Right lobe of liver (tissue), 6 donors: ENCODE results near the gene BBS1. TPM values are rescaled to one million over a fixed set of nuclear protein-coding genes. Genes with fewer than 3 reads are reported as not detected.
"Not testable (repeated sequence)": the region's sequence is repeated elsewhere in the genome, so short reads cannot be mapped to it uniquely, and the experiment has no call there.

Experiments used
- ATAC-seq, 4 donors: fragments of 200-7000 bp; cut with Tn5 transposase; one replicate each; pipeline ENCODE4 v1.9.1; 2020; ENCODE audit warnings: mild to moderate bottlenecking in 4 of 4, moderate library complexity in 4 of 4
- DNase-seq, 3 donors: peaks; one replicate each; pipeline ENCODE4 v3.0.0-alpha.2; 2020
- H3K27ac ChIP-seq, 3 donors: fragments of 200-600 bp; one replicate each; pipeline ENCODE4 v1.8.0; 2022
- H3K27me3 ChIP-seq, 2 donors: fragments of 200-600 bp; one replicate each; pipeline ENCODE4 v1.8.0; 2022
- H3K36me3 ChIP-seq, 4 donors: fragments of 200-600 bp; sonication (generic) in 1 of 4; one replicate each; pipeline versions ENCODE4 v1.5.1 to v1.8.0; 2017 to 2022; ENCODE audit warnings: control low read depth in 1 of 4
- H3K4me1 ChIP-seq, 4 donors: fragments of 200-600 bp; sonication (generic) in 1 of 4; one replicate each; pipeline versions ENCODE4 v1.5.1 to v1.8.0; 2017 to 2022; ENCODE audit warnings: control low read depth in 1 of 4
- H3K4me3 ChIP-seq, 3 donors: fragments of 200-600 bp; one replicate each; pipeline ENCODE4 v1.8.0; 2022
- H3K9me3 ChIP-seq, 4 donors: fragments of 200-600 bp; sonication (generic) in 1 of 4; one replicate each; pipeline versions ENCODE4 v1.5.1 to v1.8.0; 2017 to 2022; ENCODE audit warnings: control low read depth in 1 of 4
- CTCF ChIP-seq, 4 donors: fragments of 200-600 bp in 3 of 4; fragments of 450-650 bp in 1 of 4; IDR thresholded peaks; one replicate each; pipeline versions ENCODE4 v1.5.1 to v1.8.0; 2016 to 2022; ENCODE audit warnings: antibody characterized with exemption in 4 of 4, mild to moderate bottlenecking in 2 of 4
- POLR2A ChIP-seq: fragments of 450-650 bp; IDR thresholded peaks from one replicate; pipeline ENCODE4 v1.6.1; 2017; ENCODE audit warnings: antibody characterized with exemption, mild to moderate bottlenecking
- WGBS: methylation state at CpG from one replicate; pipeline ENCODE4 v1.1.6; 2018; ENCODE audit warnings: low coverage, low lambda C conversion rate; ENCODE audit not compliant: insufficient coverage; ENCODE audit errors: missing lambda C conversion rate; 5-methylcytosine and 5-hydroxymethylcytosine counted together
- intact Hi-C, 2 donors: fragments of 100-400 bp; cut with DNase I; formaldehyde crosslinking; loops; one replicate each; pipeline versions ENCODE4 v1.11.2 to v1.14.1; 2022
- total RNA-seq, 6 experiments: library from RNA; depleted of rRNA in 2 of 6; stranded (reverse); fragments of >200 nt in 2 of 6; fragmentation: NEBNext Ultra II Directional in 3 of 6; extraction: Animal tissue kit (Norgen Biotek cat#: 25700) in 3 of 6; gene quantifications; one replicate each; pipeline versions ENCODE4 v1.1.0 to v1.2.4, GENCODE V29; 2016 to 2023
- donor health status: DM: no; HTN: yes; CAD: no.
- donor health status: DM: no; HTN: no; CAD: no.
- donor health status: DM: no; HTN: no; CAD: no.
- donor health status: DM: no; HTN: yes; CAD: no.
- donor health status: DM: no; HTN: yes; CAD: no.

The BBS1 gene
- total RNA-seq, 6 experiments from 2014 or later: 6.2 to 18.1 (median 11.2) TPM

- no peak for DNase-seq
These were observed 31.5 kb downstream of the BBS1 start for GRCh38 chr11:66541892-66542291.

GRCh38 chr11:66542362-66542761 is 31.9 kb downstream of the BBS1 start:
- ATAC-seq (no peak), DNase-seq (no peak)
- no peak for TF ChIP-seq POLR2A
- TF ChIP-seq CTCF (IDR thresholded peaks at IDR 0.05): no peak
- no peak overlapping the region for H3K4me3 ChIP-seq
- WGBS: 90% methylated on average over 10 of the region's 10 CpGs
- H3K9me3 ChIP-seq: no peaks in the 10 kb centered on the region
- H3K27ac ChIP-seq: no peak overlapping the region
- intact Hi-C loops: no loop called here
- no peaks in the 10 kb centered on the region for H3K36me3 ChIP-seq
- H3K4me1 ChIP-seq: peaks cover 0 to 10% (median 0%) of the 10 kb centered on the region in 4 donors
- H3K27me3 ChIP-seq: no peaks in the 10 kb centered on the region

More at GRCh38 chr11:66541892-66542291, 31.5 kb downstream of the BBS1 start:
- Histone ChIP-seq H3K36me3 (no peaks in the 10 kb centered on the region), H3K27ac (no peak overlapping the region), H3K27me3 (no peaks in the 10 kb centered on the region), H3K9me3 (no peaks in the 10 kb centered on the region), H3K4me1 (peaks cover 0 to 10% (median 0%) of the 10 kb centered on the region in 4 donors), H3K4me3 (no peak overlapping the region)
- intact Hi-C loops: no loop called here
- TF ChIP-seq CTCF (IDR thresholded peaks at IDR 0.05): no peak
- no peak for TF ChIP-seq POLR2A
- no peak for ATAC-seq
- 80% methylated on average over 1 of the region's 4 CpGs for WGBS

GRCh38 chr11:66543263-66544107 is 33.0 kb downstream of the BBS1 start:
- 76% methylated on average over 5 of the region's 26 CpGs for WGBS
- Histone ChIP-seq H3K36me3 (no peaks in the 10 kb centered on the region), H3K27ac (no peak overlapping the region), H3K9me3 (no peaks in the 10 kb centered on the region), H3K4me1 (peaks cover 0 to 10% (median 0%) of the 10 kb centered on the region in 4 donors), H3K4me3 (no peak overlapping the region), H3K27me3 (no peaks in the 10 kb centered on the region)
- ATAC-seq: peak in 3 of 4 donors; percentile 1 to 6 (median 3)
- TF ChIP-seq CTCF (IDR thresholded peaks at IDR 0.05): peak; percentile 17 to 33 (median 22)
- TF ChIP-seq POLR2A: no peak
- intact Hi-C loops: no loop called here
- DNase-seq: peak in 2 of 3 donors; percentile 60 to 65

- H3K27ac ChIP-seq, H3K36me3 ChIP-seq, H3K9me3 ChIP-seq, H3K4me1 ChIP-seq, intact Hi-C loops, H3K27me3 ChIP-seq, DNase-seq, ATAC-seq: not testable (repeated sequence)
- 71% methylated on average over 14 of the region's 14 CpGs for WGBS
- peak overlapping the region; percentile 87 to 93 (median 88) for H3K4me3 ChIP-seq
These were observed 34.5 kb downstream of the BBS1 start for GRCh38 chr11:66544952-66545351.

- TF ChIP-seq CTCF (IDR thresholded peaks at IDR 0.05) (no peak), POLR2A (peak; percentile 85)
- H3K4me3 ChIP-seq: peak within 1 kb of the TSS; percentile 87 to 93 (median 88)
- WGBS: 2% methylated on average over 13 of the region's 71 CpGs
- DNase-seq (peak; percentile 98 to 99 (median 98)), ATAC-seq (peak; percentile 97 to 98 (median 98))
- H3K36me3 ChIP-seq: no peaks in the 10 kb centered on the region
- no peaks in the 10 kb centered on the region for H3K27me3 ChIP-seq
- intact Hi-C loops: no loop called here
- H3K4me1 ChIP-seq: peaks cover 0 to 10% (median 0%) of the 10 kb centered on the region in 4 donors
- no peaks in the 10 kb centered on the region for H3K9me3 ChIP-seq
- peak within 1 kb of the TSS in 2 of 3 donors; percentile 10 to 50 for H3K27ac ChIP-seq
These were observed 35.4 kb downstream of the BBS1 start, which contains the start of gene ZDHHC24 for GRCh38 chr11:66545701-66546367. Gene ZDHHC24, minus strand, starts transcription at chr11:66546048. Its CDS starts 45 bp downstream, at chr11:66546003.
